COLO668 (cell line): ENCODE measurements around the gene TMEM60.
"Not testable (repeated sequence)": the region's sequence is repeated elsewhere in the genome, so short reads cannot be mapped to it uniquely, and the experiment has no call there.

Experiments used
- DNase-seq: peaks from one replicate; lab custom pipeline; 2025; ENCODE audit not compliant: unreplicated experiment; lab: John Stamatoyannopoulos, UW

The TMEM60 gene, protein sequence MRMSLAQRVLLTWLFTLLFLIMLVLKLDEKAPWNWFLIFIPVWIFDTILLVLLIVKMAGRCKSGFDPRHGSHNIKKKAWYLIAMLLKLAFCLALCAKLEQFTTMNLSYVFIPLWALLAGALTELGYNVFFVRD

DNA sequence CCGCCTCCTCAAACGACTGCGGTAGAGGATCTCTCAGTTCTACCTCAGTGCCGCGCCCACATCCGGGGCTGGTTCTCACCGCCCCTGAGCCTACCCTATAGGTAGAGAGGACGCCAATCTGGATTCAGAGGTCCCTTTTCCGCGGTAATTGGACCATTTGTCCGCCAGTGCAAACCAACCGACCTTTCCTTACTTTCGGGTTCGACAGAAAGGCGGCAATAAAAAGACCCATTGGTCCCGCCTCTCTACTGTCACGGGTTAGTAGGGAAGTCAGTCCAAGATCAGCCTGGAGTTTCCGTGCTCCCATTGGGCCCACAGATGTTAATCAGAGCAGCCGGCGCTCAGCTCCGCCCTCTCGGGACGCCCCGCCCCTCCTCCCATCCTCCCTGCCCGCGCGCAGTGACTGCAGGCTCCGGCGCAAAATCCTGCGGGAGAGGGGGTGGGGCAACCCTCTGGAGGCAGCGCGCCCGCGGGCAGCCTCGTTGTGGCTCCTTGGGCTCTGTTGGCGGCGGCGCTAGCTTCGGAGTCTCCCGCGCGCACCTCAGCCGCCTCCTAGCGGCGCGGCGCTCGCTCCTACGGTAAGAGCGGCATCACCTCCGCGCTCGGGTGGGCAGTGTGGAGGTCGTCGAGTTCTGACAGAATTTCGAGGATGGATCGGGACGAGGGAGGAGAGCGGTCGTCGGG lies at the start of gene TMEM60, which contains the start of gene PHTF2:
Gene TMEM60 (minus strand): TSS at position 41 of the 684 bp plus-strand sequence. CDS start 4,061 bp downstream, outside the sequence.
Gene PHTF2 (plus strand): TSS at position 380 of the 684 bp plus-strand sequence.
- DNase-seq, result peak; percentile 97

DNA sequence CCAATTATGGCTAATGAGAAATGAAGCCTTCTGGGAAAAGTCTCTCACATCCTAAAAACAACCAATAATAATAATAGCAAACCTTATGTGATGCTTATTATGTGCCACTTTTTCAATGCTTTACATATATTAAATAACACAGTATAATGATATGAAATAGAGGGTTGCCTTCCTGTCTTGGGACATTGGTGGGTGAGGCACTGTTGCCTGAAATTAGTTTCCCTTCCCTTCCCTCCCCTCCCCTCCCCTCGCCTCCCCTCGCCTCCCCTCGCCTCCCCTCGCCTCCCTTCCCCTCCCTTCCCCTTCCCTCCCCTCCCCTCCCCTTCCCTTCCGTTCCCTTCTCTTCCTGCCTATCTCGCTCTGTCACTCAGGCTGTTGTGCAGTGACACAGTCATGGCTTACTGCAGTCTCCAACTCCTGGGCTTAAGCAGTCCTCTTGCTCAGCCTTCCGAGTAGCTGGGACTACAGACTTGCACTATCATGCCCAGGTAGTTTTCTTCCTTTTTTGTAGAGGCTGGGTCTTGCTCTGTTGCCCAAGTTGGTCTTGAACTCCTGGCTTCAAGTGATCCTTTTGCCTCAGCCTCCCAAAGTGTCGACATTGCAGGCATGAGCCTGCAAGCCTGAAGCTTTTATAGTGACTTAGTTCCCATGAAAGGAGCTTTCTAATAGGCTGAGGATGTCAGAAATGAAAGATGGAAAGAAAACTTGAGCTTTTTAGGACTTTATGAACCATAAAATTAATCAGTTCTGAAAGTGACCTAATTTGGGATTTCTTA lies 48.3 kb upstream of the TMEM60 start:
- no peak for DNase-seq

DNA sequence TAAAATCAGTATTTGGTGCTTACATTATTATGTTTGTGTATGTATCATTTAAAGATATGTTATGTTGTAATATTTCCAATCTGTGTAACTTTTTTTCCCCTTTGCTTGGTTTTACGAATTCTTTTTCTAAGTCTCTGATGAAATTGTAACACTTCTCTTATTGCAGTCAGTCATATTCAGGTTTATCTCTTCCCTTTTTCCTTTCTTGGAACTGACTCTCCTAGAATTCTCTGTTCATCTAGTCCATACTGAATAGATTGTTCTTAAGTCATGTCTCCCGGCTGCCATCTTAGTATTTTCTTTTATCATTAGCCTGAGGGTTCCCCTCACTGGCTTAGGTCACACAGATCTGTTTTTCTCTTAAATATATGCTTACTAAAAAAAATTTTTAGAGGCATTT lies 45.0 kb upstream of the TMEM60 start:
- DNase-seq, result no peak

DNA sequence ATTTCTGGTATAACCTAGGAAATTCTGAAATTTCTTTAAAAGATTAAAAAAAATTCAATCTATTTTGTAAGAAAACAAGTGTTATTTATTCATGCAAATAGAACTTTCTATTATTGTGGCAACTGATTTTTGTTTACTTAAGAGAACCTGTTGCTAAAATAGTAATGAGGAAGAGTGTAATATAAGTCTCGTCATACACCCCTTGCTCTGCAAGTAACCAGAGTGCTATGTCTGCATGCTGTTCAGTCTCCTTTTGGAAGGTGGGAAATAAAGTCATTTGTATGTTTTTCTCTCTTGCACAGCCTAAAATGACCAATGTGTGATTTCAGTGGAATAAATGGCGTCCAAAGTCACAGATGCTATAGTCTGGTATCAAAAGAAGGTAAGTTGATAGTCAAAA lies 41.7 kb upstream of the TMEM60 start:
- DNase-seq, result no peak

DNA sequence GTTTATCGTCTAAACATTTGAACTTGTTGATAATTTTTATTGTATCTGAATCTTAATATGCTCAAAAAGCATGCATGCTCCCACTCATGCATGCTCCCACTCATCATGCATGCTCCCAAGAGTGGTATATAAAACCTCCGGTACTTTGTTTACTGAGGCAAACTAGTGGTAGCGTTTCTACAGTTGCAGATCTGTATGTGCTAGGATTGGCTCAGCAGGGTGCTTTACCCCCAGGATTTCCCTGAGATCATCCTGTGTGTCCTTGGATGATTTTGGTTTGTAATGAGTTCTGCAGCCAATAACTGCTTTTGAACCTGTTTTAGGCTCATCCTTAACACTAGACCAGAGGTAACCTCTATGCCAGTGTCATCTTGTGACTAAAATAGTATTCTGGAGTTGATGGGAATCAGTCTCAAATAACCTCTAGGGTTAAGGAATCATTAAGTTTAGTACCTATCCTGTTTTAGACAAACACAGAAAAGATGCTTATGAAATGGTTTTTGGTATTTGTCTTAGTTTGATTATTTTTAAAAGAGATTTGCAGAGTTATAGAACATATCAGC lies 40.8 kb upstream of the TMEM60 start:
- DNase-seq, result peak; percentile 8

DNA sequence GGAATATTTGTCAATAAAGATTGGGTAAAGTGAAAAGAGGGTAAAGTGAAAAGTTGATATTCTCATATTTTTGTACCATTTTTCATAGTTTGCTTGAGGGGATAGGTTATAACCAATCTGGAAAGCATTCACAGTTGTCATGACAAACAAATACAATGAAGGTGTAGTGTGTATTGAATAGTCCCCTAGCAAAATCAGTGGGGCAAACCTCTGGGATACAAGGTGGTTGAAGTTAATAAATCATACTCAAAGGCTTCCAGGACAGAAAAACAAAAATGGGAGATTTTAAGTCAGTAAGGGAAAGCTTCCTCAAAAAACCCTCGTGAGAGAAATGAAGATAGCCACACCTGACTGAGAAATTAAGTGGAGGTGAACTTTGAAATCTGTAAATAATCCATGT lies 39.7 kb upstream of the TMEM60 start:
- no peak for DNase-seq

DNA sequence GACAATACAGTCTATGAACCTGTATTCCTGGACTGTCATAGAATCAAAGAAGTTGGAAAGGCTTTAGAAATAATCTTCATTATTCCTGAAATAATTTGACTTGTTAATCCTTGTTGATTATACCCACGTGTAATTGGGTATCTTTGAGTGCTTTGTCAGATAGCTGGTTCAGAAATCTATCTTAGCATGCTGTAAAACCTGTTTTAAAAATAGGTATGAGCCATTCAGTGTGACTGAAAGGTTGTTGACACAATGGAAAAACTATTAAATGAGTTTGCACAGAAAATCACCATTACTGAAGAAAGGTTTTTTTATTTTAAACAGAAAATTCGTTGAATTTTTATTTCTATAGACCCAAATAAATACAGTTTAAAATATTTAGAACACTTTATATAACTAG lies 39.0 kb upstream of the TMEM60 start:
- no peak for DNase-seq

DNA sequence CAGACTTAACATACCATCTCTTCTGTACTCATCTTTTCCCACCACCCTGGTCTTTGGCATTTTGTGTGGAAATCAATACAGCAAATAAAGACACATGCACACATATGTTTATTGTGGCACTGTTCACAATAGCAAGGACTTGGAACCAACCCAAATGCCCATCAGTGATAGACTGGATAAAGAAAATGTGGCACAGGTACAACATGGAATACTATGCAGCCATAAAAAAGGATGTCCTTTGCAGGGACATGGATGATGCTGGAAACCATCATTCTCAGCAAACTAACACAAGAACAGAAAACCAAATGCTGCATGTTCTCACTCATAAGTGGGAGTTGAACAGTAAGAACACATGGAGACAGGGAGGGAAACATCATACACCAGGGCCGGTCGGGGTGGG lies 38.2 kb upstream of the TMEM60 start:
- not testable (repeated sequence) for DNase-seq

DNA sequence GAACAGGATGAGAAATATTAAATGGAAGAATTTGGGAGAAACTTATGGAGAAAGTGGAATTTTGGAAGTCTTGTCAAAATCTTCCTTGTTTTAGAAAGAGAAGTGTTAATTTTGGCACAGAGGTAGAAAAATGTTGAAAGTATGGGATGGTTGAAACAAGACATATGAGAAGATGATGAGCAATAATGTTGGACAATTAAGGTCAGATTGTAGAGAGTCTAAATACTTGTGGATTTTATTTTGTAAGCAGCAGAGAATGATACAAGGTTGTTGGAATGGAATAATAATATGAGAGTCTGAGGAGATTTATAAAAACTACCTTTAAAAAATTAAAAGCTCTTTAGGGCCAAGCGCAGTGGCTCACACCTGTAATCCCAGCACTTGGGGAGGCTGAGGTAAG lies 34.9 kb upstream of the TMEM60 start:
- DNase-seq, result no peak

DNA sequence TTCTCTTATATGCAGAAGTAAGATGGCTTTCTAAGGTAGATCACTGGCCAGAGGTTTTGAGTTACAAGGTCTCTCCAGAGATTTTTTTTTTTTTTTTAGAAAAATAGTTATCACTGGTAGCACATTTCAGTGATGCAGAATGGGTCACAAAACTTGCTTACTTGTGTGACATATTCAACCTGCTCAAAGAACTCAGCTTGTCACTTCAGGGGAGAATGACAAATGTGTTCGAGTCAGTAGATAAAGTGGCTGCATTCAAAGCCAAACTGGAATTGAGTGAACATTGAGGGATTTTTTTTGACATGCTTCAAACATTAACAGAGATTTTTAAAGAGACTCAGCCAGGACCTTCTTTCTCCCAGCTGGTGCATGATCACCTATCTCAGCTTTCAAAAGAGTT lies 33.7 kb upstream of the TMEM60 start:
- DNase-seq, result no peak

DNA sequence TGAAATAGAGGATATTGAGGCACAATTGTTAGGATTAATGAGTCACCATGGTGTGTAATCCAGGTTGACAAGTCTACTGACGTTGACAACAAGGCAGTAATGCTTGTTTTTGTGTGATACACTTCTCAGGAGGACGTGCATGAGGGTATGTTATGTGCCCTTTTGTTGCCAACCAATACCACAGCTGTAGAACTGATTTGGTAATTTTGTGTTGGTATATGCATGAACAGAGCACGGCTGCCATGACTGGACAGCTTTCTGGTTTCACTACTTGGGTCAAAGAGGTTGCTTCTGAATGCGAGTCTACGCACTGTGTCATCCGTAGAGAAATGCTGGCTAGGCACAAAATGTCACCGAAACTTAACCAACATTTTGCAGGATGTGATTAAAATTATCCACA lies 33.2 kb upstream of the TMEM60 start:
- DNase-seq, result no peak

DNA sequence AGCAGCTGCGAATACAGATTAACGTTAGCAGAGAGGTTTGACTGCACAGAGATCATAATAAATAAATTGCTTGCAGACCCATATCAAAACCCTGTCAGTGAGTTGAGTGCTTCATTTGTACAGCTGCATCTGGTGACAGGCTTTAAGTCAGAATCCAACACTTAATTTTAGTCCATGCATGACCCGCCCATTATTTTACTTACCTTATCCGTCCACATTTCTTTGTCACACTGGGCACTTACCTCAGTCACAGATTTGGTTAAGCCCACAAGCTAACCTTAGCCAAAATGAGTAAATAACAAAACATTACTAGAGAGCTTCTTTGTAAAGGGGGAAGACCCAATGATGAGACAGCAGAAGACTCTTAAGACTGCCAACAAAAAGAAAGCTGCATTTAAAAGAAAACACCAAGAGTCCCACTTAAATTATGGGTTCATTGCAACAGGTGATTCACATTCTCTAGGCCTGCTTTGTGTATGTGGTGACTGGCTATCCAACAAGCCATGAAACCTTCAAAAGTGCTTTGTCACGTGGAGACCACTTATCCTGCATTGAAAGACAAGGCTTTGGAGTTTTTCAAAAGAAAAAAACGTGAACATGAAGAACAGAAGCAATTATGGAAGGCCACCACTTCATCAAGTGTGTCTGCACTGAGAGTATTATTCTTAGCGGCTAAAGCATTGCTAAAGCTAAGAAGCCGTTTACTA lies 32.6 kb upstream of the TMEM60 start:
- peak; percentile 12 for DNase-seq

DNA sequence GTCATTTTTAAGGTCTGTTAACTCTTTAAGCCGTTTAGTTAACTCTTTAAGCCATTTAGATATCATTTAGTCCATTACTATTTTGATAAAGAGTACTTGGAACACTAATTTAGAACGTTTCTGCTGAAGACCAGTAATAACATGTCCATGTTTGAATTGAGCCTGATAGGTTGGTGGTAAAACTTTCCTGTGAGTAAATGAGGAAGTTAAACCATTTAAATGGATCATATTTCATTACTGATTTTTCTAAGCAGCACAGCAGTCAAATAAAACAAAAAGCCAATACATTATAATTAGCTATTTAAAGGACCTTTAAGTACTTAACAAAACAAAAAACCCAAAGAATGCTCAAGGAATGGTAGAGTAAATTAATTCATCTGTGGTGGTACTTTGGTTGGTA lies 29.8 kb upstream of the TMEM60 start:
- DNase-seq, result no peak

DNA sequence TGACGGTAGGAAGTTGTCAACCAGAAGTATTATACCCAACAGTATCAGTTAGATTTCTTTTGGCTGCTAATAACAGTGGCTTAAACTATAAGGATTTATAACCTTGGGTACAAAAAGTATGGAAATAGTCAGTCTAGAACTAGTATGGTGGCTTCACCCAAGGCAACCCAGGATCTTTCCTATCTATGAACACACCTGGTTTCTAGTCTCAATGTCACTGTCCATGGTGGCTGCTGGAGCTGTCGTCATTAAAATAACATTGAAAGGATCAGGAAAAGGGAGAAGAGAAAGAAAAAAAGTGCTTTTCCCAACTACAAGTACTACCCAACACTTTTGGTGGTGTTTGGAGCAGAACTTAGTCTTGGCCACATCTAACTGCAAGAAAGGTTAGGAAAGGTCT lies 28.1 kb upstream of the TMEM60 start:
- no peak for DNase-seq

DNA sequence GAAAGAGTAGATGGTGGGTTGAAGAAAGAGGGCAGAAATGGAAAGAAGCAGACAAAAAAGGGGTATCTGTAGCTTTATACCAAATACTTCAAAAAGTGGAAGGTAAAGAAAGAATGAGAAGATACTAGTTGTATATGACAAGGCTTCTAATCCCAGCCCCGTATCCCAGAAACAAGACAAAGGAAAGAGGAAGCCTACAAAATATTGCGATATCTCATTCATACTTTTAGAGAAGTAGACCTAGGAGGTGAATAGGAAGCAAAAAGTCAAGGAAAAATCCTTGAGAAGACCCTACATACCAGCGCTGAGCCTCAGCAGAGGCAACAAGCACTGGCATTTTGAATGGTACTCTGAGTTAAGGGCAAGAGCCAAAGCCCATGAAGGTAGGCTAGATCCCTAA lies 26.9 kb upstream of the TMEM60 start:
- DNase-seq, result no peak

DNA sequence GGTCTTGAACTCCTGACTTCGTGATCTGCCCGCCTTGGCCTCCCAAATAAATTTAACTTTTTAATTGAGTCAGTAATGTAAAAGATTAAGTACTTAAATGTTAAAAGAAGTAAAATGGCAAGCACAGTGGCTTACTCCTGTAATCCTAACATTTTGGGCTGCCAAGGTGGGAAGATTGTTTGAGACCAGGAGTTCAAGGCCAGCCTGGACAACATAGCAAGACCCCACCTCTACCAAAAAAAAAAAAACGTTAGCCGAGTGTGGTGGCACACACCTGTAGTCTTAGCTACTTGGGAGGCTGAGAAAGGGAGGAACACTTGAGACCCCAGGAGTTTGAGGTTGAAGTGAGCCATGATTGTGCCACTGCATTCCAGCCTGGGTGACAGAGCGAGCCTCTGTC lies 26.4 kb upstream of the TMEM60 start:
- DNase-seq, result no peak

DNA sequence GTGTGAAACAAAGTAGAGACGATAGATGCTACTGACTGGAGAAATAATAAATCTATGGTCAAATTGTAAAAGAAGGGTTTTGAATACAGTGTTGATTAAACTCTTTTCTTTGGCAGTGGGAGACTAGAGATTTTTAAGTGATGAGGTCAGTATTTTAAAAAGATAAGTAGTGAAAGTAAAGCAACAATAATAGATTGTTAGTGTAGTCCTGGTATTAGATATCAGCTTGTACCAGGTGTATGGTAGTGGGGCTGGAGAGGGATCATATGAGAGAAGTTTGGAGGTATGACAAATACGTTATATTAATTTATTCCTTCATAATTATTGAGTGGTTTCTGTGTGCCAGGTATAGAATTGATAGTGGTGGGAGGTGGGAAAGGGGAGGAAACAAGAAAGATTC lies 25.6 kb upstream of the TMEM60 start:
- DNase-seq, result no peak

DNA sequence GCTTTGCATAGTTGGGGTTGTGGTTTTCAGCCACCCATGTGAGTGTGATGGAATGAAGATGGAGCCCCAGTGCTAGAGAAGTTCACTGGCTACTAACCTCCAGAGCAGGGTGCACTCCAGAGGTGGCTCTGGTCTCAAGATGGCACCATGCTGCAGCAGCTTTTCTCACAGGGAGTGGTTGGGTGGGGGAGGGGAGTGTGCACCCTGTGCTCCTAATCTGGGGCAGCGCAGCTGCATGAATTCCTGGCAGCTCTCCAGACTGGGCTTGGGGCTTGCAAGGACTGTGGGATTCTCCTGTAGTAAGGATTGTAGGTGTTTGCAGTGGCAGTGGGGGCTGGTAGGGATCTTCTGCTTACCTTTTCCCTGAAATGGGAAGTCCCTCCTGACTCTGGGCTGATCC lies 24.0 kb upstream of the TMEM60 start:
- peak; percentile 11 for DNase-seq

DNA sequence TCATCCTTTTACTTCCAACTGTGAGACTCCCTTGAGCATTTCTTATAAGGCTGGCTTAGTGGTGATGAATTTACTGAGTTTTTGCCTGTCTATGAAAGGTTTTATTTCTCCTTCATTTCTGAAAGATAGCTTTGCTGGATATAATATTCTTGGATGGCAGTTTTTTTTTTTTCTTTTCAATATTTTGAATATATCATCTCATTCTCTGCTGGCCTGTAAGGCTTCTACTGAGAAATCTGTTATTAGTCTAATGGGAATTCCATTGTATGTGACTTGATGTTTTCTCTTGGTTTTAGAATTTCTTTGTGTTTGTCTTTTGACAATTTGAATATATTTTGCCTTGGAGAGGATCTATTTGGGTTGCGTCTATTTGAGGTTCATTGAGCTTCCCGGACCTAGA lies 22.7 kb upstream of the TMEM60 start:
- no peak for DNase-seq

DNA sequence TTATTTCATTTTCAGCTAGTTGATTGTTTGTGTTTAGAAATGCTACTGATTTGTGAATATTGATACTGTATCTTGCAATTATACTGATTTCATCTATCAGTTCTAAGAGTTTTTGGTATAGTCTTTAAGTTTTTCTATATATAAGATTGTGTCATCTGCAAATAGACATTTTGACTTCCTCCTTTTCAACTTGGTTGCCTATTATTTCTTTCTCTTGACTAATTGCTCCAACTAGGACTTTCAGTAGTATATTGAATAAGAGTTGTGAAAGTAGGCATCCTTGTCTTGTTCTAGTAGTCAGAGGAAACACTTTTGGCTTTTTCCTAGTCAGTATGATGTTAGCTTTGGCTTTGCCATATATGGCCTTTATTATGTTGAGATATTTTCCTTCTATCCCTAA lies 20.8 kb upstream of the TMEM60 start:
- DNase-seq, result no peak

DNA sequence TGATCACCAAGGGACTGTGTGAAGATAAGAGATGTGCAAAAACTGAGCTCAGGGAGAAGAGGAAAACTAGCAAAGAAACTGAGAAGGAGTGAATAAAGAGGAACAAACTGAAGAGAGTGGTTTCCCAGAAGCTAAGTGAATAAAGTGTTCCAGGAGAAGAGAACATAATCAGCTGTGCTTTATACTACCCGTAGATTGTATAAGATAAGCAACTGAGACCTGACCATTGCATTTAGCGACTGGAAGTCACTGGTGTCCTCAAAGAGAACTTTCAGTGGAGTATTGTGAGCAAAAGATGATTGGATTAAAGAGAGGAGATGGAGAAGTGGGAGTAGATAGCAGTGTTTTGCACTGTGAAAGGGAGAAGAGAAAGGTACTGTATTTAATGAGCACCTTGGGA lies 14.9 kb upstream of the TMEM60 start:
- no peak for DNase-seq
